ENCODE measurements around the gene PUS3.

The PUS3 gene

GRCh38 chr11:125944350-125945010, 41.5 kb upstream of the PUS3 start:
- H3K36me3 Mint-ChIP-seq: no peaks in the 10 kb centered on the region
- no peaks in the 10 kb centered on the region for H3K9me3 Mint-ChIP-seq
- peaks cover 9% of the 10 kb centered on the region for H3K4me1 Mint-ChIP-seq
- no peak overlapping the region for H3K4me3 Mint-ChIP-seq
- peaks cover 36% of the 10 kb centered on the region for H3K27me3 Mint-ChIP-seq
- H3K27ac Mint-ChIP-seq: no peak overlapping the region
- ATAC-seq: no peak

DNA sequence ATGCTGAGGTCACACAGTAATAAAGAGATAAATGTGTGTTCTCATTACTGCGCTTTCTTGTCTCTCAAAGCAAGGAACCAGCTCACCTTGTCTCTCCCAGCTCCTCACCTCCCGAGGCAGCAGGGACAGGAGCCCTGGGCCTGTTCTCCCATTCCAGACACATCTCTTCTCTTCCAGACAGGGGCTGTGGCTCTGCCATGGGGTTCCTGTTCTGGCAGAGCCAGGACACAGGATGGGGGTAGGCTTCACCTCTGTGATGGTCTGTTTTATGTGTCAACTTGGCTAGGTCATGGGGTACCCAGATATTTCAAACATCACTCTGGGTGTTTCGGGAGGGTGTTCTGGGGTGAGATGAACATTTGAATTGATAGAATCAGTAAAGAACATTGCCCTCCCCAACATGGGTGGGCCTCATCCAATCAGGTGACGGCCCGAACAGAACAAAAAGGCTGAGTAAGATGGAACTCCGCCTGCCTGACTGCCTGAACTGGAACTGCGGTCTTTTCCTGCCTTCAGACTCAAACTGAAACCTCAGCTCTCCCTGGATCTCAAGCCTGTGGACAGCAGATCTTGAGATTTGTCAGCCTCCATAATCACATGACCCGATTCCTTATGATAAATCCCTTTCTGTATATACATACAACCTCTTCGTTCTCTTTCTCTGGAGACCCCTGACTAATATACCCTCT, 40.8 kb upstream of the PUS3 start:
- ATAC-seq: no peak
- Mint-ChIP-seq H3K4me3 (no peak overlapping the region), H3K27me3 (peaks cover 29% of the 10 kb centered on the region), H3K36me3 (no peaks in the 10 kb centered on the region), H3K27ac (no peak overlapping the region), H3K4me1 (peaks cover 9% of the 10 kb centered on the region), H3K9me3 (no peaks in the 10 kb centered on the region)

DNA sequence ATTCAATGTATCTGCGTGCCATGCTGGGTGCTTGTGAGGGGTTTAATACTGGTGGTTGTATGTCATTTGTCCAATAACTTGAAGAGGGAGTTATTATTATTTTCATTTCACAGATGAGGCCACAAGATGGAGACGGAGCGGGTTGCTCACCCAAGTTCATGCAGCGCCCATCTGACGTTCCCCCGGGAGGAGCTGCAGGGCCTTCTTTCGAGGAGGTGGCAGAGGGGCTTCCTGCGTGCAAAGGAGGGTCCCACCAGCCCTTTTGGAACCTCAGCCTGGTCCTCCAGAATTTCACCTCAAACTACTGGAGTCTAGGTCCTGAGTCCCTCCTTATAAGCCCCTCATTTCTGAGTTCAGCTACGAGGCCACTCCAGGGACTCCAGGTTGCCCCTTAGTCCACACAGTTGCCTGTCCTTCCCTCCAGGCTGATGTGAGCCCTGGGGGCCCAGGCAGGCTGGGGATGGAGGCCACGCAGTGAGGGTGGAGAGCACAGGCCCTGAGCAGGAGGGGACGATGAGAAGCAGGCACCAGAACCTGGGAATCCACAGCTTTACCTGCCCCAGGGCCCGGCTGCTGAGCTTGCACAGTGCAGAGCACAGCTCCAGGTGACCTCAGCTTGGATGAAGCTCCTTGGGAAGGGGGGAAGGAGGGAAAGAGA, 39.9 kb upstream of the PUS3 start:
- ATAC-seq: no peak

GRCh38 chr11:125941619-125942611, 38.9 kb upstream of the PUS3 start:
- Mint-ChIP-seq H3K9me3 (no peaks in the 10 kb centered on the region), H3K36me3 (no peaks in the 10 kb centered on the region), H3K27ac (no peak overlapping the region), H3K4me3 (no peak overlapping the region), H3K4me1 (peaks cover 9% of the 10 kb centered on the region), H3K27me3 (peaks cover 28% of the 10 kb centered on the region)
- ATAC-seq: no peak

More for the DNA sequence above, 39.9 kb upstream of the PUS3 start:
- H3K27me3 Mint-ChIP-seq: peaks cover 28% of the 10 kb centered on the region
- peaks cover 9% of the 10 kb centered on the region for H3K4me1 Mint-ChIP-seq
- no peaks in the 10 kb centered on the region for H3K9me3 Mint-ChIP-seq
- H3K36me3 Mint-ChIP-seq: no peaks in the 10 kb centered on the region
- no peak overlapping the region for H3K4me3 Mint-ChIP-seq
- no peak overlapping the region for H3K27ac Mint-ChIP-seq

- Mint-ChIP-seq H3K27me3 (peaks cover 28% of the 10 kb centered on the region), H3K27ac (no peak overlapping the region), H3K4me3 (no peak overlapping the region), H3K36me3 (no peaks in the 10 kb centered on the region), H3K4me1 (peaks cover 9% of the 10 kb centered on the region), H3K9me3 (no peaks in the 10 kb centered on the region)
- no peak for ATAC-seq
These were observed 38.2 kb upstream of the PUS3 start for GRCh38 chr11:125941267-125941618.

- no peaks in the 10 kb centered on the region for H3K9me3 Mint-ChIP-seq
- H3K4me1 Mint-ChIP-seq: peaks cover 9% of the 10 kb centered on the region
- ATAC-seq: no peak
- H3K4me3 Mint-ChIP-seq: no peak overlapping the region
- H3K36me3 Mint-ChIP-seq: no peaks in the 10 kb centered on the region
- H3K27ac Mint-ChIP-seq: no peak overlapping the region
- H3K27me3 Mint-ChIP-seq: peaks cover 28% of the 10 kb centered on the region
These were observed 37.1 kb upstream of the PUS3 start for GRCh38 chr11:125940145-125940544.

- no peak overlapping the region for H3K4me3 Mint-ChIP-seq
- H3K36me3 Mint-ChIP-seq: no peaks in the 10 kb centered on the region
- H3K27ac Mint-ChIP-seq: no peak overlapping the region
- peaks cover 21% of the 10 kb centered on the region for H3K27me3 Mint-ChIP-seq
- H3K9me3 Mint-ChIP-seq: no peaks in the 10 kb centered on the region
- peaks cover 9% of the 10 kb centered on the region for H3K4me1 Mint-ChIP-seq
- ATAC-seq: no peak
These were observed 36.1 kb upstream of the PUS3 start for GRCh38 chr11:125939081-125939521.

DNA sequence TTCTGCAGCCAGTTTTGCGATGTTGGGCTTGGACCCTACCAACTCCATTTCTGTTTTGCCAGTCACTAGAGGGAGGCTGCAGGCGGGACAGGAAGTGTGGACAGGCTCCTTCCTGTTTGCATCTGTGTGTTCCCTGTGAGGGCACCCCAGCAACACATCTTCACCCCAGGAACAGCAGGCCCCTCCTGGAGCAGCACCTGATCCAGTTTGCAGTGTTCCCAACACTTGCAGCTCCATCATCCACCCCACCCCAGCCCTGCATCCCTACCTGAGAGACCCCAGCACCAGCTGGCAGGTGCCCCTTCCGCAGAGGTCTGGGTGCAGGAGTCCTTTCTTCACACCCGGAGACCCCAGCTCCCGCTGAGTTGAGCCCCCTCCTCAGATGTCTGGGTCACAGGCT, 35.4 kb upstream of the PUS3 start:
- no peak overlapping the region for H3K27ac Mint-ChIP-seq
- peaks cover 9% of the 10 kb centered on the region for H3K4me1 Mint-ChIP-seq
- H3K4me3 Mint-ChIP-seq: no peak overlapping the region
- H3K36me3 Mint-ChIP-seq: no peaks in the 10 kb centered on the region
- H3K9me3 Mint-ChIP-seq: no peaks in the 10 kb centered on the region
- peaks cover 17% of the 10 kb centered on the region for H3K27me3 Mint-ChIP-seq
- ATAC-seq: no peak

GRCh38 chr11:125935618-125936199, 32.7 kb upstream of the PUS3 start:
- no peaks in the 10 kb centered on the region for H3K9me3 Mint-ChIP-seq
- H3K4me3 Mint-ChIP-seq: no peak overlapping the region
- ATAC-seq: no peak
- H3K27me3 Mint-ChIP-seq: peaks cover 13% of the 10 kb centered on the region
- H3K36me3 Mint-ChIP-seq: no peaks in the 10 kb centered on the region
- no peaks in the 10 kb centered on the region for H3K4me1 Mint-ChIP-seq
- H3K27ac Mint-ChIP-seq: no peak overlapping the region

- H3K4me1 Mint-ChIP-seq: no peaks in the 10 kb centered on the region
- no peaks in the 10 kb centered on the region for H3K36me3 Mint-ChIP-seq
- no peak for ATAC-seq
- peaks cover 19% of the 10 kb centered on the region for H3K27me3 Mint-ChIP-seq
- H3K27ac Mint-ChIP-seq: no peak overlapping the region
- no peaks in the 10 kb centered on the region for H3K9me3 Mint-ChIP-seq
- H3K4me3 Mint-ChIP-seq: no peak overlapping the region
These were observed 32.0 kb upstream of the PUS3 start for GRCh38 chr11:125935056-125935455.

- no peaks in the 10 kb centered on the region for H3K36me3 Mint-ChIP-seq
- no peak for ATAC-seq
- H3K27me3 Mint-ChIP-seq: peaks cover 25% of the 10 kb centered on the region
- H3K4me1 Mint-ChIP-seq: no peaks in the 10 kb centered on the region
- no peaks in the 10 kb centered on the region for H3K9me3 Mint-ChIP-seq
- H3K27ac Mint-ChIP-seq: no peak overlapping the region
- no peak overlapping the region for H3K4me3 Mint-ChIP-seq
These were observed 31.5 kb upstream of the PUS3 start for GRCh38 chr11:125934473-125934872.

DNA sequence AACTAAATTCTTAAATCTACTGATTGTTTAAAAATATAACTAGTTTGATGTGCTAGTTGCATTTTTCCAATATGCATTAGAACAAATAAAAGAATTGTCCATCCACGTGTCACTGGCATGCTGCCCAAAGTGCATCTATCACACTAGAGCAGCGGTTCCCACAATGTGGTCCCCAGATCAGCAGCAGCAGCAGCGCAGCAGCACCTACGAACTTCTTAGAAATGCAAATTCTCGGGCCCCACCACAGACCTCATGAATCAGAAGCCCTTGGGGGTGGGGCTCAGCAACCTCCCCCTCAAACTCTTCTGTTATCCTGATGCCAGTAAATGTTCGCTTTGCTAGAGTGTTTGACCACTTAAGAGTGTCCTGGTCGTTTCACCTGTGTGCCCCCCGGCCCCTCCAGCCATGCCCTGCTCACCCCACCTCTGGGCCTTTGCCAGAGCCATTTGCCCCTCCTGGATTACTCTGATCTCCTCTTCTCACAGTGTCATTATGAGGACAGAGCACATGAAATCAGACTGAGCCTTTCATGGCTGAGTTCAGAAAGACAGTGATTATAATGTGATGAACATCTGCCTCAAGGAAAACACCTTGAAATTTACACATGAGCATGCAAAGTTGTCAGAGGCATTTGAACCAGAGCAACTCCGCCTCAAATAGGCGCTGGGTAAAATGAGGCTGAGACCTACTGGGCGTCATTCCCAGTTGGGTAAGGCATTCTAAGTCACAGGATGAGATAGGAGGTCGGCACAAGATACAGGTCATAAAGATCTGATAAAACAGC, 30.2 kb upstream of the PUS3 start:
- Mint-ChIP-seq H3K27me3 (peaks cover 29% of the 10 kb centered on the region), H3K4me3 (no peak overlapping the region), H3K27ac (no peak overlapping the region), H3K9me3 (no peaks in the 10 kb centered on the region), H3K36me3 (no peaks in the 10 kb centered on the region), H3K4me1 (no peaks in the 10 kb centered on the region)
- no peak for ATAC-seq

GRCh38 chr11:125932301-125932700, 29.3 kb upstream of the PUS3 start:
- no peak for ATAC-seq
- Mint-ChIP-seq H3K27me3 (peaks cover 31% of the 10 kb centered on the region), H3K27ac (no peak overlapping the region), H3K4me3 (no peak overlapping the region), H3K36me3 (no peaks in the 10 kb centered on the region), H3K4me1 (no peaks in the 10 kb centered on the region), H3K9me3 (no peaks in the 10 kb centered on the region)

DNA sequence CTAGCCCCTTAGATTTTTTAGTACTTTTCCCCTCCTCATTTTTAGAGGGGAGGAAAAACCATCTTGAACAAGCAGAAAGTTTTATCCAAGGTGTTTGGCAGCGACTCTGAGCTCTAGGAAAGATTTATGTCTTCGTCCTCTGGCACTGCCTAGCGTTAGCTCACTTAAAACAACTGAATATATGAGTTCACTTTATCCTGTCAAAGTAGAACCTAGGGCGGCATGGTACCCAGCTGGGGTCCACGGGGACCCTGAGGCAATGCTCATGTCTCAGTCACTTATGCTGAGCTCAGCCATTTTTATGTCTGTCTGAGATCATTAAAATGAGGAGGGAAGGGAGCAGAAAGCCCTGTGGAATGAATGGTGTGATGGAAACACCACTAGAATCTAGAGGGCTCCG, 28.7 kb upstream of the PUS3 start:
- H3K27ac Mint-ChIP-seq: no peak overlapping the region
- peaks cover 37% of the 10 kb centered on the region for H3K27me3 Mint-ChIP-seq
- H3K4me1 Mint-ChIP-seq: no peaks in the 10 kb centered on the region
- no peak for ATAC-seq
- H3K9me3 Mint-ChIP-seq: no peaks in the 10 kb centered on the region
- no peaks in the 10 kb centered on the region for H3K36me3 Mint-ChIP-seq
- H3K4me3 Mint-ChIP-seq: no peak overlapping the region
